Measurements from ENCODE around the gene ARF3. TPM values are rescaled to one million over a fixed set of nuclear protein-coding genes. Genes with fewer than 3 reads are reported as not detected.
"Not testable (repeated sequence)": the region's sequence is repeated elsewhere in the genome, so short reads cannot be mapped to it uniquely, and the experiment has no call there.

Gene ARF3
- total RNA-seq, 1 donor from 2014 or later = 155 TPM

GRCh38 chr12:48923117-48923516 is 34.2 kb downstream of the ARF3 start:
- Histone ChIP-seq H3K4me1 (peaks cover 11% of the 10 kb centered on the region), H3K9me3 (no peaks in the 10 kb centered on the region), H3K27ac (no peak overlapping the region), H3K4me3 (no peak overlapping the region), H3K36me3 (peaks cover 5% of the 10 kb centered on the region), H3K27me3 (ENCODE audit: low read depth) (no peaks in the 10 kb centered on the region)
- intact Hi-C loops (cut with DNase I) = no loop called here
- DNase-seq (no peak), ATAC-seq (no peak)
- no peak for TF ChIP-seq CTCF (IDR thresholded peaks at IDR 0.05)

DNA sequence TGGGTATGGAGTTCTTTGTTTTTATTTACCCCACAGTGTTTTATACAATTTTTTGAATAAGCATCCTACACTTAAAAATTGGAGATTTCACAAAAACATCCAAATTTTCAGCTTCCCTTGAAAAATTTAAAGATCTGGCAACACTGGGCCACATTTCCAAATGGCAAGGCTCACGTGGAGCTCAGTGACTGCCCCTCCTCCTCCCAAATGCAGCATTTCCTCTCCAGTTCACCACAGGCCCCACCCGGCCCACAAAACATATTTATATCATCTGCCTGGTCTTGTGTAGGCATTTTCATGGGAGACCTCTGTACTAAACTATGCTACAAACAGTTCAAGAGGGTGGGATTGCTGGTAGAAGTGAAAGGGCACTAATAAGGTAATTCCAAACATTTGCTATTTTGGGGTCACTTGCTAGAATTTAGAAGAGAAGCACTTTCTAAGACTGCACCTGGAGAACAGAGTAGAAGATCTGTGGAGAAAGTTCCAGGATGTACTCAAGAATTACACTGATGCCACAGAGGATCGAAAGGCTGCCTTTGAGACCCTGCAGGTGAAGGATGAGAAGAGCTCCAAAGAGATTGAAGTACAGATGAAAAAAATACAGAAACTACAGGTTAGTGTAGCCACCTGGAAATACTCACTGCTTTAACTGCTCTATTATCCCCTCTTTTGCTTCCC is 39.3 kb downstream of the ARF3 start:
- intact Hi-C loops (cut with DNase I) = no loop called here
- no peak for TF ChIP-seq CTCF (IDR thresholded peaks at IDR 0.05)
- ATAC-seq (no peak), DNase-seq (no peak)
- Histone ChIP-seq H3K4me1 (no peaks in the 10 kb centered on the region), H3K27me3 (ENCODE audit: low read depth) (no peaks in the 10 kb centered on the region), H3K27ac (peak overlapping the region; percentile 11), H3K4me3 (no peak overlapping the region), H3K36me3 (no peaks in the 10 kb centered on the region), H3K9me3 (no peaks in the 10 kb centered on the region)

DNA sequence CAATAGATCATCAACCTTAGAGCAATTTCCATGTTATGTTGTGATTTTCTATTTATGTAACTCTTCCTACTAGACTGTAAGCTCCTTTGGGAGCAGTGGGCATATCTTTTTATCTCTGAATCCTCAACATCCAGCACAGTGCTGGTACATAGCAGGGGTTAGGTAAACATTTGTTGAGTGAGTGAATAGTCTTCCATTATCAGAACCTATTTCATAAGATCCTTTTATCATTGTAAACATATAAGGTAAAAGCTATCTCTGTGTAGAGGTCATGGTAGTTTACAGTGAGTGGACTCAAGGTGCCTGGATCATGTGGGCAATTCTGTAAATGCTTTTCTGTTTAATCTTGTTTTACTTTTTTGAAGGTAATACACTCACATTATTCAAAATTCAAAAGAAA is 47.1 kb downstream of the ARF3 start:
- no peak overlapping the region for H3K27ac ChIP-seq
- H3K9me3 ChIP-seq = no peaks in the 10 kb centered on the region
- intact Hi-C loops (cut with DNase I) = no loop called here
- no peak overlapping the region for H3K4me3 ChIP-seq
- H3K4me1 ChIP-seq = no peaks in the 10 kb centered on the region
- no peak for TF ChIP-seq CTCF (IDR thresholded peaks at IDR 0.05)
- H3K36me3 ChIP-seq = no peaks in the 10 kb centered on the region
- ATAC-seq = no peak
- DNase-seq = no peak
- no peaks in the 10 kb centered on the region for H3K27me3 ChIP-seq (ENCODE audit: low read depth)

- intact Hi-C loops (cut with DNase I); H3K9me3 ChIP-seq: not testable (repeated sequence)
Measured at GRCh38 chr12:48909698-48910097, 47.6 kb downstream of the ARF3 start.

DNA sequence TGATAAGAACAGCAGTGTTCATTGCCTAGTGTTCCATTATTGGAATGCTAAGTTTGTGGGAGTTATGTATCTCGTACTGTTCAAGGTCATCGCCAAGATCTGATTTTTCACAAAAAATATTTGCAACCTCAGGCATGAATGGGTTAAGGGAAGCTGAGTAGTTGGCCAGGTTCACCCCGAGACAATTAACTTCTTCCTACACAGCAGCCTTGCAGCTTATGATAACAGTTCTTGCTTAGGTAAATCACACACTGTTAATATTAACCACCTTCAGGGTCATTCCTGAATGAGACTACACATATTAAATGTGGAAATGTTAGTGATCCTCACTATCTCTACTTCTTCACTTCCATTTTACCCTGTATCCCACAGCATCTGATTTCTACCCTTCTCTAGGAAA is 50.0 kb downstream of the ARF3 start:
- no peak overlapping the region for H3K4me3 ChIP-seq
- DNase-seq = no peak

More at GRCh38 chr12:48909698-48910097, 47.6 kb downstream of the ARF3 start:
- H3K36me3 ChIP-seq; H3K27ac ChIP-seq; H3K4me3 ChIP-seq; H3K27me3 ChIP-seq (ENCODE audit: low read depth); H3K4me1 ChIP-seq; ATAC-seq; DNase-seq: not testable (repeated sequence)

More for the DNA sequence above, 50.0 kb downstream of the ARF3 start:
- intact Hi-C loops (cut with DNase I) = no loop called here
- TF ChIP-seq CTCF (IDR thresholded peaks at IDR 0.05) = no peak
- H3K27me3 ChIP-seq (ENCODE audit: low read depth) = no peaks in the 10 kb centered on the region
- peaks cover 13% of the 10 kb centered on the region for H3K4me1 ChIP-seq
- no peak for ATAC-seq
- no peaks in the 10 kb centered on the region for H3K36me3 ChIP-seq
- no peak overlapping the region for H3K27ac ChIP-seq
- no peaks in the 10 kb centered on the region for H3K9me3 ChIP-seq

Data from lower lobe of right lung (tissue), 2 donors.